B cell (primary cell): Measurements from ENCODE around the gene VWA8. TPM values are rescaled to one million over a fixed set of nuclear protein-coding genes. Genes with fewer than 3 reads are reported as not detected.

Source experiments
- ATAC-seq: fragments of 200-7000 bp; cut with Tn5 transposase; one replicate; pipeline ENCODE4 v1.10.0; 2021; ENCODE audit warnings: low read depth, mild to moderate bottlenecking, moderate number of reproducible peaks, moderate library complexity
- CTCF ChIA-PET: fragments of 350-600 bp; sonication (Branson Sonifier 250); formaldehyde crosslinking; loops from one replicate; lab custom pipeline; 2021; ENCODE audit warnings: antibody characterized with exemption, inconsistent platforms; lab: Charles Lee
- POLR2A ChIA-PET: fragments of 350-600 bp; sonication (Branson Sonifier 250); formaldehyde crosslinking; loops from one replicate; lab custom pipeline; 2021; ENCODE audit warnings: antibody characterized with exemption; lab: Charles Lee
- DNase-seq: peaks from one replicate; pipeline ENCODE4 v3.0.0; 2013
- H2AFZ ChIP-seq: 2 replicates; pipeline ENCODE4 v1.6.1; 2012; ENCODE audit warnings: mild to moderate bottlenecking, low read depth, low read length; ENCODE audit not compliant: insufficient read depth, poor library complexity, severe bottlenecking
- H3K27ac ChIP-seq, 2 donors: 1 replicate in 1 of 2; 2 replicates in 1 of 2; pipeline ENCODE4 v1.5.1; 2012 to 2013; ENCODE audit warnings: low read length in 2 of 2, mild to moderate bottlenecking in 2 of 2, moderate library complexity in 1 of 2
- H3K27me3 ChIP-seq, 4 experiments: fragments of 200-600 bp in 1 of 4; sonication (generic) in 1 of 4; replicated peaks in 1 of 4; 1 replicate in 2 of 4; 2 replicates in 2 of 4; pipeline versions ENCODE4 v1.6.1 to v1.7.0; 2013 to 2016; ENCODE audit warnings: low read length in 3 of 4, mild to moderate bottlenecking in 2 of 4, mixed read lengths in 1 of 4, moderate library complexity in 1 of 4; ENCODE audit not compliant: insufficient read depth in 4 of 4, control insufficient read depth in 3 of 4; ENCODE audit errors: control extremely low read depth in 1 of 4
- H3K36me3 ChIP-seq, 2 experiments: replicated peaks in 1 of 2; 1 replicate in 1 of 2; 2 replicates in 1 of 2; pipeline versions ENCODE4 v1.6.1 to v1.7.1; 2013; ENCODE audit warnings: low read length in 1 of 2; ENCODE audit not compliant: insufficient read depth in 2 of 2, control insufficient read depth in 1 of 2; ENCODE audit errors: control extremely low read depth in 1 of 2, extremely low read depth in 1 of 2
- H3K4me1 ChIP-seq, 2 donors: fragments of 200-600 bp in 1 of 2; sonication (generic) in 1 of 2; 1 replicate in 1 of 2; 2 replicates in 1 of 2; pipeline versions ENCODE4 v1.5.1 to v1.6.1; 2013 to 2017; ENCODE audit warnings: low read length in 2 of 2; ENCODE audit not compliant: control insufficient read depth in 2 of 2, insufficient read depth in 2 of 2
- H3K4me2 ChIP-seq: replicated peaks from 2 replicates; pipeline ENCODE3; 2012; ENCODE audit warnings: mild to moderate bottlenecking, low read depth, low read length; ENCODE audit not compliant: poor library complexity, severe bottlenecking
- H3K4me3 ChIP-seq, 5 experiments: fragments of 200-600 bp in 1 of 5; sonication (generic) in 1 of 5; 1 replicate in 3 of 5; 2 replicates in 2 of 5; pipeline versions ENCODE4 v1.5.1 to v1.7.0; 2011 to 2016; ENCODE audit warnings: low read length in 4 of 5, mild to moderate bottlenecking in 4 of 5, low read depth in 2 of 5, control low read depth in 1 of 5, moderate library complexity in 1 of 5; ENCODE audit not compliant: insufficient read depth in 1 of 5; ENCODE audit errors: control extremely low read depth in 1 of 5, extremely low read depth in 1 of 5
- H3K79me2 ChIP-seq: fragments of 200-600 bp; sonication (generic); one replicate; pipeline ENCODE4 v1.6.0; 2016; ENCODE audit warnings: low read length; ENCODE audit not compliant: control insufficient read depth, insufficient read depth
- H3K9ac ChIP-seq: fragments of 200-600 bp; sonication (generic); 2 replicates; pipeline ENCODE4 v1.6.1; 2017; ENCODE audit warnings: mild to moderate bottlenecking, low read length, moderate library complexity
- H3K9me3 ChIP-seq, 3 donors: one replicate each; pipeline versions ENCODE4 v1.6.1 to v1.7.1; 2013; ENCODE audit warnings: low read length in 2 of 3; ENCODE audit not compliant: control insufficient read depth in 2 of 3, insufficient read depth in 1 of 3; ENCODE audit errors: control extremely low read depth in 1 of 3
- H4K20me1 ChIP-seq: 2 replicates; pipeline ENCODE4 v1.6.0; 2012; ENCODE audit warnings: mild to moderate bottlenecking, low read length; ENCODE audit not compliant: insufficient read depth, control insufficient read depth, poor library complexity, severe bottlenecking
- H3K27ac Mint-ChIP-seq: one replicate; pipeline ENCODE4 v1.8.0; 2021; ENCODE audit warnings: mixed read lengths
- H3K27me3 Mint-ChIP-seq: one replicate; pipeline ENCODE4 v1.8.0; 2021; ENCODE audit warnings: mixed read lengths
- H3K4me1 Mint-ChIP-seq: one replicate; pipeline ENCODE4 v1.8.0; 2021; ENCODE audit warnings: mixed read lengths
- H3K4me3 Mint-ChIP-seq: one replicate; pipeline ENCODE4 v1.8.0; 2021; ENCODE audit warnings: mixed read lengths
- H3K9me3 Mint-ChIP-seq: one replicate; pipeline ENCODE4 v1.8.0; 2022; ENCODE audit warnings: mixed read lengths; ENCODE audit not compliant: insufficient read depth
- CTCF ChIP-seq: fragments of 200-600 bp; IDR thresholded peaks from one replicate; pipeline ENCODE4 v1.8.0; 2022; ENCODE audit warnings: antibody characterized with exemption, mild to moderate bottlenecking
- EZH2 ChIP-seq: IDR thresholded peaks from 2 replicates; pipeline ENCODE4 v1.6.1; 2012; ENCODE audit warnings: borderline replicate concordance, low read depth, mild to moderate bottlenecking, moderate library complexity, low read length; ENCODE audit not compliant: insufficient read depth, poor library complexity, severe bottlenecking
- WGBS: methylation state at CpG from one replicate; pipeline ENCODE4 v1.1.5; 2013; ENCODE audit warnings: missing lambda C conversion rate; ENCODE audit not compliant: insufficient coverage; 5-methylcytosine and 5-hydroxymethylcytosine counted together
- intact Hi-C: fragments of 100-400 bp; cut with micrococcal nuclease; formaldehyde crosslinking; loops from one replicate; pipeline ENCODE4 v1.10.0; 2022
- polyA plus RNA-seq: library from polyadenylated mRNA; depleted of rRNA; stranded (reverse); fragments of >200 nt; gene quantifications from 2 replicates; pipeline ENCODE4 v1.2.3, GENCODE V29; 2012
- total RNA-seq, 2 donors: library from RNA; stranded (reverse); fragments of 120-200 nt in 1 of 2; gene quantifications; 1 replicate in 1 of 2; 2 replicates in 1 of 2; pipeline versions ENCODE4 v1.2.3 to v1.2.4, GENCODE V29; 2013 to 2022

VWA8 gene
- total and polyA plus RNA-seq, 2 donors (not counting 1 experiment from before 2014, with no cell fraction given), result 6.0 to 19.7 TPM

- DNase-seq, result no peak
- TF ChIP-seq CTCF (no peak), EZH2 (no peak)
- H3K4me2 ChIP-seq, result no peak overlapping the region
- Mint-ChIP-seq H3K9me3 (peaks cover 3% of the 10 kb centered on the region), H3K27me3 (no peaks in the 10 kb centered on the region), H3K4me3 (no peak overlapping the region), H3K4me1 (no peaks in the 10 kb centered on the region), H3K27ac (no peak overlapping the region)
- no peak overlapping the region for H3K9ac ChIP-seq
- H3K36me3 ChIP-seq, result peaks cover 0 to 12% of the 10 kb centered on the region in 2 experiments
- ChIA-PET CTCF (no interaction called here), POLR2A (no interaction called here)
- ATAC-seq, result no peak
- peaks cover 29% of the 10 kb centered on the region for H3K79me2 ChIP-seq
- no peaks in the 10 kb centered on the region for H4K20me1 ChIP-seq
- H3K27me3 ChIP-seq, result no peaks in the 10 kb centered on the region
- H3K4me1 ChIP-seq, result no peaks in the 10 kb centered on the region
- peaks cover 0 to 8% (median 1%) of the 10 kb centered on the region in 3 donors for H3K9me3 ChIP-seq
- intact Hi-C loops, result no loop called here
- no peak overlapping the region for H3K27ac ChIP-seq
- no peak overlapping the region for H3K4me3 ChIP-seq
- no peak overlapping the region for H2AFZ ChIP-seq
- WGBS, result no CpG with 5 or more reads among the region's 5 CpGs
Observed at GRCh38 chr13:41941174-41941573, 19.7 kb downstream of the VWA8 start.

- intact Hi-C loops, result no loop called here
- H3K4me3 ChIP-seq, result no peak overlapping the region
- H3K4me1 ChIP-seq, result no peaks in the 10 kb centered on the region
- H3K4me2 ChIP-seq, result no peak overlapping the region
- H3K27me3 Mint-ChIP-seq, result no peaks in the 10 kb centered on the region
- peaks cover under 1% of the 10 kb centered on the region for H3K9me3 Mint-ChIP-seq
- H3K27ac Mint-ChIP-seq, result no peak overlapping the region
- H3K27ac ChIP-seq, result no peak overlapping the region
- H3K27me3 ChIP-seq, result no peaks in the 10 kb centered on the region
- H4K20me1 ChIP-seq, result no peaks in the 10 kb centered on the region
- no peak overlapping the region for H3K9ac ChIP-seq
- POLR2A ChIA-PET, result no interaction called here
- no peak for ATAC-seq
- H2AFZ ChIP-seq, result no peak overlapping the region
- CTCF ChIA-PET, result no interaction called here
- peaks cover 0 to 12% of the 10 kb centered on the region in 2 experiments for H3K36me3 ChIP-seq
- TF ChIP-seq CTCF (no peak), EZH2 (no peak)
- H3K4me1 Mint-ChIP-seq, result no peaks in the 10 kb centered on the region
- no peaks in the 10 kb centered on the region for H3K9me3 ChIP-seq
- peaks cover 22% of the 10 kb centered on the region for H3K79me2 ChIP-seq
- no peak for DNase-seq
- H3K4me3 Mint-ChIP-seq, result no peak overlapping the region
Observed at GRCh38 chr13:41939398-41939797, 21.5 kb downstream of the VWA8 start.
